ENCODE measurements around the gene CEP128.
"Not testable (repeated sequence)": the region's sequence is repeated elsewhere in the genome, so short reads cannot be mapped to it uniquely, and the experiment has no call there.

CEP128 gene

DNA sequence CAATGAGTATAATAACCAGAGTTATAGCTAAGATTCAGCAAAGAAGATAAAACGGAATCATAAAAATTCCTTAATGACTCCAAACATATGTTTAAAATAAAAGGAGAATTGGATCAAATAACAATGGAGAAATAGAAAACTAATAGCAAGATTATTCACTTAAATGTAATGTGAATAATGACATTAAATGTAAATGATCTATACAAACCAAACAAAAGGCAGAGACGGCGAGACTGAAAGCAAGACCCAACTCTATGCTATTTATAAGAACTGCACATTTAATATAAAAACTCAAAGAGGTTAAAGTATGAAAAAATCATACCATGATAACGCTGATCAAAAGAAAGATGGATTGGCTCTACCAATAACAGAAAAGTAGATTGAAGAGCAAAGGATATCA lies 10.0 kb upstream of the CEP128 start:
- DNase-seq: no peak

DNA sequence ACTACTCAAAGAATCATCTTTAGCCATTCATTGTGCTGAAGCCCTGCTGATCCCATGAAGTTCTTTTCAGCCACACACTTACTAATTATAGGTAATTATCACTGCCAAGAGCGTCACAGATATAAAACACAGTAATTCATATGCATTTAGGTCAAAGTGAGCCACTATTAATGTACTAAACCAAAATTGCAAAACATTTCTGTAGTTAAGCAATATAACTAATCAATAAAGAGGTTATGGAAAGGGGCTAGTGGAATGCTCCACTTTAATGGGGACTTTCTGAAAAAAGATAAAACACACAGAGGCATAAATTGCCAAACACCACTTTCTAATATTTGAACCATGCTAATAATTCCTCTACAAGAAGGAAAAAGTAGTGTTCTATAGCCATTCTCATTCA lies 6.8 kb upstream of the CEP128 start:
- no peak for DNase-seq

GRCh38 chr14:80946797-80947196 lies 5.3 kb upstream of the CEP128 start:
- DNase-seq: no peak

- DNase-seq: no peak
Measured at GRCh38 chr14:80946187-80946586, 4.6 kb upstream of the CEP128 start.

- DNase-seq: no peak
Measured at GRCh38 chr14:80944861-80945617, 3.5 kb upstream of the CEP128 start.

DNA sequence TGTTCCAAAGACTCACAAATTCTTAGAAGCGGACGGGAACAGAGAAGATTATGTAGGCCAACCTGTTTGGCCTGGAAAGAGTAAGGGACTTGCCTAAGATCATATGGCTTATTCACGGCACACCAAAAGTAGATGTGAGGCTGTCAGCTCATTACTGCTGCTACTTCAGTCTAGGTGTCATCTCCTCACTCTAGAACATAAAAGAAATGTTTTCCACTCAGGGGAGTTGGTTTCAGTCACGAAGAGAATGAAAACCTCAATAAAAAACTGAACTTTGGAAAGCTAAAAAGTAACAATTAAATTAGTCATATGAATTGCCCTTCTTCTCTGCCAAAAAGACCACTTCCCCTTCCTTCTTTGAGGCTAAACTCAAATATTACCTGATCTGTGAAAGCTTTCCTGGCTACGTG lies 658 bp upstream of the CEP128 start:
- no peak for DNase-seq

DNA sequence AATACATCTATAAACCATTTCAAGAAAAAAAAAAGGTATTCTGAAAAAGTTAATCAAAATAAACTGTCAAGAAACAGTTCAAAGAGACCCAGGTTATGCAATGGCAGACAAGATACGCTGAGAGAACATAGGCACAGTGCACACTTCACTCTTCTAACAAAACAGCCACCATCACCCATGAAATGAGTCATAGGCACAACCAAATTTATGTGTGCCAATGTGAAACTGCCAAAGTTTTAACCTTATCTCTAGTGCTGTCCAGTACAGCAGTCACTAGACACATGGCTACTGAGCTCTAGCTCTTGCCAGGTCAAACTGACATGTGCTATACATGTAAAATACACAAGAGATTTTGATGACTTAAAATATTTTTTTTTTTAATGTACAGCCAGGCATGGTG lies 1.4 kb downstream of the CEP128 start:
- no peak for DNase-seq

- DNase-seq: no peak
Measured at GRCh38 chr14:80933686-80934085, 7.9 kb downstream of the CEP128 start.

DNA sequence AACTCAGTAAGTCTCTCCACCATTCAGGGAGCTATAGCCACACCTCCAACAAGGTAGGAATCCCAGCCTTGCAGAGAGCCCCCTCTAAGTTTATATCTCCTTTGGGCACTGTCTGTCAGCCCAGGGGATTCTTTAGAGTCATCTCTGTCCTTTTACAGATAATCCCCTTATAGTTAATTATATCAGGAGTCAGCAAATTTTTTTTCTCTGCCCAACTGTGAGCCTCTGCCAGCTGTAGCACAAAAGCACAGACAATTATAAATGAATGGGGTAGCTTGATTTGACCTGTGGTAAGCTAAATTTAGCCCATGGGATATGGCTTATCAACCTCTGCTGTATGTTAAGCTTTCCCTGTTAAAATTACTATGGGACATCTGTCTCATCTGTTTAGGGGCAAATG lies 8.3 kb downstream of the CEP128 start:
- no peak for DNase-seq

- peak; percentile 50 for DNase-seq
Measured at GRCh38 chr14:80930836-80931389, 10.6 kb downstream of the CEP128 start.

DNA sequence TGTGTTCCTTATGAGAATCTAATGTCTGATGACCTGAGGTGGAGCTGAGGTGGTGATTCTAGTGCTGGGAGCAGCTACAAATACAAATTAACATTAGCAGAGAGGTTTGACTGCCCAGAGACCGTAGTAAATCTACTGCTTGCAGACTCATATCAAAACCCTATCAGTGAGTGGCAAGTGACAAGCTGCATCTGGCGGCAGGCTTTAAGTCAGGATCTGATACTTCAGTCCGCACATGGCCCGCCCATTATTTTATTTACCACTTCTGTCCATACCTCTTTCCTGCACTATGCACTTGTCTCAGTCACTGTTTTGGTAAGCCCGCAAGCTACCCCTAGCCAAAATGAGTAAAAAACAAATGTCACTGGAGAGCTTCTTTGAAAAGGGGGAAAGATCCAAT lies 11.4 kb downstream of the CEP128 start:
- no peak for DNase-seq

- no peak for DNase-seq
Measured at GRCh38 chr14:80927083-80927989, 14.2 kb downstream of the CEP128 start.

- DNase-seq: no peak
Measured at GRCh38 chr14:80926397-80927082, 15.0 kb downstream of the CEP128 start.

- DNase-seq: no peak
Measured at GRCh38 chr14:80924365-80925103, 17.0 kb downstream of the CEP128 start.

- DNase-seq: no peak
Measured at GRCh38 chr14:80923368-80923767, 18.2 kb downstream of the CEP128 start.

- DNase-seq: no peak
Measured at GRCh38 chr14:80919622-80920021, 21.9 kb downstream of the CEP128 start.

DNA sequence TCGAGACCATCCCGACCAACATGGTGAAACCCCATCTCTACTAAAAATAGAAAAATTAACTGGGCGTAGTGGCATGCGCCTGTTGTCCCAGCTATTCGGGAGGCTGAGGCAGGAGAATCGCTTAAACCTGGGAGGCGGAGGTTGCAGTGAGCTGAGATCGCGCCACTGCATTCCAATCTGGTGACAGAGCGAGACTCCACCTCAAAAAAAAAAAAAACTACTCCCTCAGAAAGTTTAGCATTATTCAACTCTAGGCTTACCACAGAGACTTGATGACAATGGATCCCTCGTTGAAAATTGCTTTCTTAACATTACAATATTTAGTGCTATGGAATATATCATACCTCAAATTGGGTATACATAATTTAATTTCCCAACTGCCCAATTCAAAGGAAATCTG lies 29.5 kb downstream of the CEP128 start:
- not testable (repeated sequence) for DNase-seq

GRCh38 chr14:80906946-80907345 lies 34.6 kb downstream of the CEP128 start:
- no peak for DNase-seq

DNA sequence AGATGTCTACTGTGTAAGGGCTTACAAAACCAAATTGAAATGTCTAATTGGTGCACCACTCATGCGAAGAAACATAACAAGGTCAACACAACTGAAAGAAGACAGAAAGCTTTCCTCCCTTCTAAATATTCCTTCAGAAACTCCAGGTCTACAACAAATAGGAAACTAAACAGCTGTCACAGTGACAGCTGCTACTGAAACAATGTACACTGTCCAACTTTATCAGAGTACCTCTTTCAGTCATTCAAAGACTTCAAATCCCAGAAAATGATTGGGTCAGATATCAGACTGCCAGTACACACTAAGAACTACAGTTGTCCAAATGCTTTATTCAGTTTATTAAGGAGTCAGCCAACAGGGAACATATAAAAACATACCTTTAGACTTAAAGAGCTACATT lies 35.2 kb downstream of the CEP128 start:
- DNase-seq: no peak

- DNase-seq: no peak
Measured at GRCh38 chr14:80902608-80903007, 38.9 kb downstream of the CEP128 start.

DNA sequence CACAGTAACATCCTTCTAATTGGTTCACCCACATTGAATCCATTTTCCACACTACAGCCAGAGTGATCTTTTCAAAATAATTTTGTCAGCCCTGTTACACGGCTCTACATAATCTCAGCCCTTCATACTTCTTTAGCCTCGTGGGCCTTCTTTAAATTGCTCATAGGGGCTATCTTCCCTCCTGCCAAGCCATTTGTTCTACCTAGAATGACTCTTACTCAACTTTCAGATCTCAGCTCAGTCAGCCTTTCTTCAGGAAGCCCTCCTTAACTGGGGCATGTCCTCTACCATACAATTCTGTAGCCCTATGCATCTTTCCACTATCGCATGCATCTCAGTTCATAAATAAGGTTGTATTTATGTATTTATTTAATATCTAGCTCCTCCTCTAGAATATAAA lies 39.7 kb downstream of the CEP128 start:
- no peak for DNase-seq

GRCh38 chr14:80901260-80901659 lies 40.3 kb downstream of the CEP128 start:
- DNase-seq: no peak

GRCh38 chr14:80872645-80873044 lies 68.9 kb downstream of the CEP128 start:
- DNase-seq: no peak
